Dendritic cell treated with granulocyte-macrophage colony-stimulating factor and Interleukin-4, amounts not matched to agents 40 ng/mL and 50 ng/mL, for 4 days (primary cell): ENCODE results near the gene EFCAB7.

Source experiments
- H3K27ac Mint-ChIP-seq: one replicate; pipeline ENCODE4 v1.8.0; 2022; ENCODE audit warnings: mild to moderate bottlenecking, mixed read lengths
- H3K27me3 Mint-ChIP-seq: one replicate; pipeline ENCODE4 v1.8.0; 2022; ENCODE audit warnings: mild to moderate bottlenecking, mixed read lengths
- H3K36me3 Mint-ChIP-seq: one replicate; pipeline ENCODE4 v1.8.0; 2022; ENCODE audit warnings: low read depth, mixed read lengths
- H3K4me1 Mint-ChIP-seq: one replicate; pipeline ENCODE4 v1.8.0; 2022; ENCODE audit warnings: low read depth, mixed read lengths
- H3K4me3 Mint-ChIP-seq: one replicate; pipeline ENCODE4 v1.8.0; 2022; ENCODE audit warnings: mild to moderate bottlenecking, moderate library complexity, mixed read lengths
- H3K9me3 Mint-ChIP-seq: one replicate; pipeline ENCODE4 v1.8.0; 2022; ENCODE audit warnings: mixed read lengths
- intact Hi-C: fragments of 100-400 bp; cut with micrococcal nuclease; formaldehyde crosslinking; loops from one replicate; pipeline ENCODE4 v1.15.0; 2022

The EFCAB7 gene

GRCh38 chr1:63601463-63601862 is 78.1 kb downstream of the EFCAB7 start:
- intact Hi-C loops = no loop called here
- H3K4me1 Mint-ChIP-seq = peaks cover 14% of the 10 kb centered on the region
- H3K27ac Mint-ChIP-seq = no peak overlapping the region
- no peak overlapping the region for H3K4me3 Mint-ChIP-seq
- H3K36me3 Mint-ChIP-seq = no peaks in the 10 kb centered on the region
- no peaks in the 10 kb centered on the region for H3K9me3 Mint-ChIP-seq
- no peaks in the 10 kb centered on the region for H3K27me3 Mint-ChIP-seq

GRCh38 chr1:63601912-63602311 is 78.6 kb downstream of the EFCAB7 start:
- H3K27ac Mint-ChIP-seq = no peak overlapping the region
- no peak overlapping the region for H3K4me3 Mint-ChIP-seq
- H3K4me1 Mint-ChIP-seq = peaks cover 10% of the 10 kb centered on the region
- no peaks in the 10 kb centered on the region for H3K36me3 Mint-ChIP-seq
- no peaks in the 10 kb centered on the region for H3K9me3 Mint-ChIP-seq
- intact Hi-C loops = no loop called here
- H3K27me3 Mint-ChIP-seq = no peaks in the 10 kb centered on the region

GRCh38 chr1:63602629-63603028 is 79.3 kb downstream of the EFCAB7 start:
- Mint-ChIP-seq H3K27me3 (no peaks in the 10 kb centered on the region), H3K4me1 (peaks cover 9% of the 10 kb centered on the region), H3K9me3 (no peaks in the 10 kb centered on the region), H3K36me3 (no peaks in the 10 kb centered on the region), H3K4me3 (no peak overlapping the region), H3K27ac (no peak overlapping the region)
- intact Hi-C loops = no loop called here

- Mint-ChIP-seq H3K4me3 (no peak overlapping the region), H3K9me3 (no peaks in the 10 kb centered on the region), H3K27me3 (no peaks in the 10 kb centered on the region), H3K4me1 (peaks cover 9% of the 10 kb centered on the region), H3K36me3 (no peaks in the 10 kb centered on the region), H3K27ac (no peak overlapping the region)
- intact Hi-C loops = no loop called here
Observed at GRCh38 chr1:63603810-63604209, 80.5 kb downstream of the EFCAB7 start.

GRCh38 chr1:63607322-63607721 is 84.0 kb downstream of the EFCAB7 start:
- H3K4me3 Mint-ChIP-seq = no peak overlapping the region
- no peak overlapping the region for H3K27ac Mint-ChIP-seq
- H3K27me3 Mint-ChIP-seq = no peaks in the 10 kb centered on the region
- no peaks in the 10 kb centered on the region for H3K36me3 Mint-ChIP-seq
- intact Hi-C loops = no loop called here
- H3K4me1 Mint-ChIP-seq = peaks cover 17% of the 10 kb centered on the region
- H3K9me3 Mint-ChIP-seq = no peaks in the 10 kb centered on the region

GRCh38 chr1:63611231-63611630 is 87.9 kb downstream of the EFCAB7 start:
- no peaks in the 10 kb centered on the region for H3K9me3 Mint-ChIP-seq
- no peak overlapping the region for H3K27ac Mint-ChIP-seq
- H3K36me3 Mint-ChIP-seq = no peaks in the 10 kb centered on the region
- no peak overlapping the region for H3K4me3 Mint-ChIP-seq
- H3K4me1 Mint-ChIP-seq = peaks cover 12% of the 10 kb centered on the region
- no peaks in the 10 kb centered on the region for H3K27me3 Mint-ChIP-seq
- intact Hi-C loops = no loop called here

- Mint-ChIP-seq H3K36me3 (no peaks in the 10 kb centered on the region), H3K4me3 (no peak overlapping the region), H3K9me3 (no peaks in the 10 kb centered on the region), H3K4me1 (peaks cover 12% of the 10 kb centered on the region), H3K27ac (no peak overlapping the region), H3K27me3 (no peaks in the 10 kb centered on the region)
- intact Hi-C loops = no loop called here
Observed at GRCh38 chr1:63612564-63612963, 89.2 kb downstream of the EFCAB7 start.

- no peaks in the 10 kb centered on the region for H3K27me3 Mint-ChIP-seq
- peaks cover 12% of the 10 kb centered on the region for H3K4me1 Mint-ChIP-seq
- no peak overlapping the region for H3K27ac Mint-ChIP-seq
- no peaks in the 10 kb centered on the region for H3K36me3 Mint-ChIP-seq
- no peak overlapping the region for H3K4me3 Mint-ChIP-seq
- no peaks in the 10 kb centered on the region for H3K9me3 Mint-ChIP-seq
- intact Hi-C loops = no loop called here
Observed at GRCh38 chr1:63612971-63613370, 89.6 kb downstream of the EFCAB7 start.

GRCh38 chr1:63615768-63616420 is 92.6 kb downstream of the EFCAB7 start:
- intact Hi-C loops = loop anchor here (1.0 kb wide), 2 partner anchors 521 to 630 kb away; no protein-coding TSS in a partner anchor
- H3K9me3 Mint-ChIP-seq = no peaks in the 10 kb centered on the region
- no peak overlapping the region for H3K4me3 Mint-ChIP-seq
- H3K36me3 Mint-ChIP-seq = no peaks in the 10 kb centered on the region
- H3K27me3 Mint-ChIP-seq = no peaks in the 10 kb centered on the region
- H3K27ac Mint-ChIP-seq = no peak overlapping the region
- H3K4me1 Mint-ChIP-seq = peaks cover 10% of the 10 kb centered on the region

- Mint-ChIP-seq H3K9me3 (no peaks in the 10 kb centered on the region), H3K4me1 (peaks cover 3% of the 10 kb centered on the region), H3K27me3 (no peaks in the 10 kb centered on the region), H3K4me3 (no peak overlapping the region), H3K36me3 (no peaks in the 10 kb centered on the region), H3K27ac (no peak overlapping the region)
- intact Hi-C loops = no loop called here
Observed at GRCh38 chr1:63617450-63617849, 94.1 kb downstream of the EFCAB7 start.

- H3K4me1 Mint-ChIP-seq = no peaks in the 10 kb centered on the region
- no peak overlapping the region for H3K4me3 Mint-ChIP-seq
- intact Hi-C loops = no loop called here
- no peaks in the 10 kb centered on the region for H3K27me3 Mint-ChIP-seq
- H3K9me3 Mint-ChIP-seq = no peaks in the 10 kb centered on the region
- no peak overlapping the region for H3K27ac Mint-ChIP-seq
- no peaks in the 10 kb centered on the region for H3K36me3 Mint-ChIP-seq
Observed at GRCh38 chr1:63618011-63618410, 94.7 kb downstream of the EFCAB7 start.

GRCh38 chr1:63619558-63619957 is 96.2 kb downstream of the EFCAB7 start:
- Mint-ChIP-seq H3K4me1 (no peaks in the 10 kb centered on the region), H3K27ac (no peak overlapping the region), H3K4me3 (no peak overlapping the region), H3K36me3 (no peaks in the 10 kb centered on the region), H3K27me3 (no peaks in the 10 kb centered on the region), H3K9me3 (no peaks in the 10 kb centered on the region)
- intact Hi-C loops = no loop called here

GRCh38 chr1:63620671-63621070 is 97.3 kb downstream of the EFCAB7 start:
- Mint-ChIP-seq H3K9me3 (no peaks in the 10 kb centered on the region), H3K36me3 (no peaks in the 10 kb centered on the region)

GRCh38 chr1:63621075-63621474 is 97.8 kb downstream of the EFCAB7 start:
- H3K27me3 Mint-ChIP-seq = no peaks in the 10 kb centered on the region
- no peaks in the 10 kb centered on the region for H3K9me3 Mint-ChIP-seq
- no peak overlapping the region for H3K4me3 Mint-ChIP-seq
- intact Hi-C loops = no loop called here
- peaks cover 5% of the 10 kb centered on the region for H3K4me1 Mint-ChIP-seq
- no peaks in the 10 kb centered on the region for H3K36me3 Mint-ChIP-seq
- no peak overlapping the region for H3K27ac Mint-ChIP-seq

More at GRCh38 chr1:63620671-63621070, 97.3 kb downstream of the EFCAB7 start:
- intact Hi-C loops = no loop called here
- Mint-ChIP-seq H3K27ac (no peak overlapping the region), H3K27me3 (no peaks in the 10 kb centered on the region), H3K4me3 (no peak overlapping the region), H3K4me1 (peaks cover 1% of the 10 kb centered on the region)

GRCh38 chr1:63621698-63622097 is 98.4 kb downstream of the EFCAB7 start:
- intact Hi-C loops = no loop called here

More at GRCh38 chr1:63621698-63622097, 98.4 kb downstream of the EFCAB7 start:
- no peaks in the 10 kb centered on the region for H3K27me3 Mint-ChIP-seq
- no peaks in the 10 kb centered on the region for H3K36me3 Mint-ChIP-seq
- H3K4me3 Mint-ChIP-seq = no peak overlapping the region
- H3K9me3 Mint-ChIP-seq = no peaks in the 10 kb centered on the region
- H3K4me1 Mint-ChIP-seq = peaks cover 9% of the 10 kb centered on the region
- no peak overlapping the region for H3K27ac Mint-ChIP-seq
